Measurements from ENCODE around the gene ALDOC. TPM values are rescaled to one million over a fixed set of nuclear protein-coding genes. Genes with fewer than 3 reads are reported as not detected.

Gene ALDOC
- total RNA-seq, 1 donor from 2014 or later = 3.2 TPM

DNA sequence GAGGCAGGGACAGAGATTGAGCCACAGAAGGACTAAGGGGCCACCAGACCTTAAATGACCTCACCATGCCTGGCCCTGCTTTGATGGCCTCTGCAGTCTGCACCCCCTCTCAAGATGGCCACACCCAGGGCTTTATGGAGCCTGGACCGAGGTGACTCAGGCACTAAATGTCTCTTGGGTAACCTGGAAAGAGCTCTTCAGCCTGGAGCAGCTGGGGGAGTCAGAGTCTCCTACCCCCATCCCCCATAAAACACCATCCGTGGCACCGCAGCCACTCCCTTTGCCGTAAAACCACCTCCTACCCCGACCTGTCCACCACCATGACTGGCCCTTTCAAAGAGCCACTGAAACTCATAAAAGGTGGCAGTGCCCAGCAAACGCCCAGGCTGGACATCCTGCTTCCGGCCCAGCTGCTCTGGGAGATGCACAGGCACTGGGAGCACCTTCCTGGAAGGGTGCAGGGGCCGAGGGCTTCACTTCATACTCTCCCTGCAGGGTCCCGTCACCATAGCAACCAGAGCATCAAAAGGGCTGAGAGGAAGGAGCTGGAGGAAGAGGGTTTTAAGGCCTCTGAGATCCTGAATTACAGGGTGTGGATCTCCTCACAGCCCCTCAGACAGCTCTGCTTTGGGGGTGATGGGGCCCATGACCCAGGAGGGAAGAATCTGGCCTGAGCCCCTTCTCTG is 48.2 kb downstream of the ALDOC start:
- H3K36me3 Mint-ChIP-seq (ENCODE audit: unreplicated experiment) = no peaks in the 10 kb centered on the region
- peaks cover 40% of the 10 kb centered on the region for H3K4me1 Mint-ChIP-seq (ENCODE audit: unreplicated experiment)
- no peak overlapping the region for H3K27ac Mint-ChIP-seq (ENCODE audit: unreplicated experiment)
- no peak for DNase-seq (ENCODE audit: extremely low spot score, unreplicated experiment)
- H3K4me3 Mint-ChIP-seq (ENCODE audit: unreplicated experiment) = no peak overlapping the region
- no peaks in the 10 kb centered on the region for H3K27me3 Mint-ChIP-seq (ENCODE audit: unreplicated experiment)
- no peaks in the 10 kb centered on the region for H3K9me3 Mint-ChIP-seq (ENCODE audit: unreplicated experiment)
- TF ChIP-seq, protein P1, sequence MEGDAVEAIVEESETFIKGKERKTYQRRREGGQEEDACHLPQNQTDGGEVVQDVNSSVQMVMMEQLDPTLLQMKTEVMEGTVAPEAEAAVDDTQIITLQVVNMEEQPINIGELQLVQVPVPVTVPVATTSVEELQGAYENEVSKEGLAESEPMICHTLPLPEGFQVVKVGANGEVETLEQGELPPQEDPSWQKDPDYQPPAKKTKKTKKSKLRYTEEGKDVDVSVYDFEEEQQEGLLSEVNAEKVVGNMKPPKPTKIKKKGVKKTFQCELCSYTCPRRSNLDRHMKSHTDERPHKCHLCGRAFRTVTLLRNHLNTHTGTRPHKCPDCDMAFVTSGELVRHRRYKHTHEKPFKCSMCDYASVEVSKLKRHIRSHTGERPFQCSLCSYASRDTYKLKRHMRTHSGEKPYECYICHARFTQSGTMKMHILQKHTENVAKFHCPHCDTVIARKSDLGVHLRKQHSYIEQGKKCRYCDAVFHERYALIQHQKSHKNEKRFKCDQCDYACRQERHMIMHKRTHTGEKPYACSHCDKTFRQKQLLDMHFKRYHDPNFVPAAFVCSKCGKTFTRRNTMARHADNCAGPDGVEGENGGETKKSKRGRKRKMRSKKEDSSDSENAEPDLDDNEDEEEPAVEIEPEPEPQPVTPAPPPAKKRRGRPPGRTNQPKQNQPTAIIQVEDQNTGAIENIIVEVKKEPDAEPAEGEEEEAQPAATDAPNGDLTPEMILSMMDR (IDR thresholded peaks at IDR 0.05) = no peak

DNA sequence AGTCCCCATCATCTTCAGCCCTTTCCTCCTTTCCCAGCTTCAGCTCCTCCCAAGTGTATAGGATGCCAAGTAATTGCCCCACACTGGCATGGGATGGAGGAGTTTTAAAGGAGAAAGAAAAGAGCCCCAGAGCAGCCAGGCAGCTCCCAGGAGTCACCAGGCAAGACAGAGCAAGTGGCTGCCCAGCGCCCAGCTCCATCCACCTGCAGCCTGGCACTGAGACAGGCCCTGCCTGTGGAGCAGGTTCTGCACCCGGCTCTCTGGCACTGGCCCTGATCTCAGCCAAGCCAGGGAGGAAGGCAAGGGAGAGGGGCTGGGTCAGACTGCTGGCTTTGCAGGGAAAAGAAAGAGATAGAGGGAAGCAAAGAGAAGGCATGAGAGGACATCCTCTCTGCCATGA is 48.8 kb downstream of the ALDOC start:
- no peak overlapping the region for H3K4me3 Mint-ChIP-seq (ENCODE audit: unreplicated experiment)
- TF ChIP-seq, protein P1 (IDR thresholded peaks at IDR 0.05) = no peak
- no peaks in the 10 kb centered on the region for H3K27me3 Mint-ChIP-seq (ENCODE audit: unreplicated experiment)
- H3K36me3 Mint-ChIP-seq (ENCODE audit: unreplicated experiment) = no peaks in the 10 kb centered on the region
- peaks cover 35% of the 10 kb centered on the region for H3K4me1 Mint-ChIP-seq (ENCODE audit: unreplicated experiment)
- no peaks in the 10 kb centered on the region for H3K9me3 Mint-ChIP-seq (ENCODE audit: unreplicated experiment)
- no peak overlapping the region for H3K27ac Mint-ChIP-seq (ENCODE audit: unreplicated experiment)
- no peak for DNase-seq (ENCODE audit: extremely low spot score, unreplicated experiment)

- Mint-ChIP-seq H3K27me3 (ENCODE audit: unreplicated experiment) (no peaks in the 10 kb centered on the region), H3K4me1 (ENCODE audit: unreplicated experiment) (peaks cover 31% of the 10 kb centered on the region), H3K36me3 (ENCODE audit: unreplicated experiment) (no peaks in the 10 kb centered on the region), H3K9me3 (ENCODE audit: unreplicated experiment) (no peaks in the 10 kb centered on the region), H3K4me3 (ENCODE audit: unreplicated experiment) (no peak overlapping the region), H3K27ac (ENCODE audit: unreplicated experiment) (no peak overlapping the region)
- TF ChIP-seq, protein P1 (IDR thresholded peaks at IDR 0.05) = no peak
- DNase-seq (ENCODE audit: extremely low spot score, unreplicated experiment) = no peak
Measured at GRCh38 chr17:28527181-28527681, 49.5 kb downstream of the ALDOC start.

- H3K27ac Mint-ChIP-seq (ENCODE audit: unreplicated experiment) = no peak overlapping the region
- peaks cover 33% of the 10 kb centered on the region for H3K4me1 Mint-ChIP-seq (ENCODE audit: unreplicated experiment)
- DNase-seq (ENCODE audit: extremely low spot score, unreplicated experiment) = no peak
- no peaks in the 10 kb centered on the region for H3K9me3 Mint-ChIP-seq (ENCODE audit: unreplicated experiment)
- no peak overlapping the region for H3K4me3 Mint-ChIP-seq (ENCODE audit: unreplicated experiment)
- H3K27me3 Mint-ChIP-seq (ENCODE audit: unreplicated experiment) = no peaks in the 10 kb centered on the region
- H3K36me3 Mint-ChIP-seq (ENCODE audit: unreplicated experiment) = no peaks in the 10 kb centered on the region
- TF ChIP-seq, protein P1 (IDR thresholded peaks at IDR 0.05) = no peak
Measured at GRCh38 chr17:28526381-28526780, 50.3 kb downstream of the ALDOC start.

- DNase-seq (ENCODE audit: extremely low spot score, unreplicated experiment) = no peak
- peak overlapping the region; percentile 82 for H3K27ac Mint-ChIP-seq (ENCODE audit: unreplicated experiment)
- no peaks in the 10 kb centered on the region for H3K9me3 Mint-ChIP-seq (ENCODE audit: unreplicated experiment)
- H3K4me1 Mint-ChIP-seq (ENCODE audit: unreplicated experiment) = peaks cover 33% of the 10 kb centered on the region
- no peaks in the 10 kb centered on the region for H3K36me3 Mint-ChIP-seq (ENCODE audit: unreplicated experiment)
- H3K27me3 Mint-ChIP-seq (ENCODE audit: unreplicated experiment) = no peaks in the 10 kb centered on the region
- H3K4me3 Mint-ChIP-seq (ENCODE audit: unreplicated experiment) = no peak overlapping the region
- TF ChIP-seq, protein P1 (IDR thresholded peaks at IDR 0.05) = no peak
Measured at GRCh38 chr17:28524476-28525424, 51.9 kb downstream of the ALDOC start.
